Tibial artery (tissue), 4 donors: ENCODE measurements around the gene TMTC2.

Experiments
- DNase-seq, 2 donors: peaks; one replicate each; pipeline ENCODE4 v3.0.0-alpha.2; 2019
- H3K27ac ChIP-seq, 2 donors: fragments of 200-600 bp; sonication (generic) in 1 of 2; 1 replicate in 1 of 2; 2 replicates in 1 of 2; pipeline ENCODE4 v1.5.1; 2018 to 2019; ENCODE audit warnings: mild to moderate bottlenecking in 1 of 2
- H3K27me3 ChIP-seq, 2 donors: fragments of 200-600 bp; sonication (generic) in 1 of 2; one replicate each; pipeline versions ENCODE4 v1.5.1 to v1.6.0; 2016 to 2019
- H3K36me3 ChIP-seq, 3 donors: fragments of 200-600 bp; sonication (generic) in 2 of 3; one replicate each; pipeline ENCODE4 v1.5.1; 2016 to 2019; ENCODE audit warnings: mild to moderate bottlenecking in 2 of 3
- H3K4me1 ChIP-seq, 4 donors: fragments of 200-600 bp; sonication (generic) in 2 of 4; 1 replicate in 3 of 4; 2 replicates in 1 of 4; pipeline ENCODE4 v1.5.1; 2016 to 2019
- H3K4me3 ChIP-seq, 2 donors: fragments of 200-600 bp; sonication (generic) in 1 of 2; 1 replicate in 1 of 2; 2 replicates in 1 of 2; pipeline ENCODE4 v1.5.1; 2018 to 2019; ENCODE audit warnings: mild to moderate bottlenecking in 2 of 2
- H3K9me3 ChIP-seq, 3 donors: fragments of 200-600 bp; sonication (generic) in 1 of 3; one replicate each; pipeline ENCODE4 v1.5.1; 2016 to 2019
- intact Hi-C: fragments of 100-400 bp; cut with DNase I; formaldehyde crosslinking; loops from one replicate; pipeline ENCODE4 v1.15.0; 2023; ENCODE audit warnings: low total_unique reads
- TF ChIP-seq, protein P1 (sequence below), 2 experiments: fragments of 200-600 bp in 1 of 2; fragments of 450-650 bp in 1 of 2; IDR thresholded peaks; one replicate each; pipeline ENCODE4 v1.5.1; 2017 to 2019; ENCODE audit warnings: antibody characterized with exemption in 2 of 2, mild to moderate bottlenecking in 1 of 2, moderate library complexity in 1 of 2

TMTC2 gene

DNA sequence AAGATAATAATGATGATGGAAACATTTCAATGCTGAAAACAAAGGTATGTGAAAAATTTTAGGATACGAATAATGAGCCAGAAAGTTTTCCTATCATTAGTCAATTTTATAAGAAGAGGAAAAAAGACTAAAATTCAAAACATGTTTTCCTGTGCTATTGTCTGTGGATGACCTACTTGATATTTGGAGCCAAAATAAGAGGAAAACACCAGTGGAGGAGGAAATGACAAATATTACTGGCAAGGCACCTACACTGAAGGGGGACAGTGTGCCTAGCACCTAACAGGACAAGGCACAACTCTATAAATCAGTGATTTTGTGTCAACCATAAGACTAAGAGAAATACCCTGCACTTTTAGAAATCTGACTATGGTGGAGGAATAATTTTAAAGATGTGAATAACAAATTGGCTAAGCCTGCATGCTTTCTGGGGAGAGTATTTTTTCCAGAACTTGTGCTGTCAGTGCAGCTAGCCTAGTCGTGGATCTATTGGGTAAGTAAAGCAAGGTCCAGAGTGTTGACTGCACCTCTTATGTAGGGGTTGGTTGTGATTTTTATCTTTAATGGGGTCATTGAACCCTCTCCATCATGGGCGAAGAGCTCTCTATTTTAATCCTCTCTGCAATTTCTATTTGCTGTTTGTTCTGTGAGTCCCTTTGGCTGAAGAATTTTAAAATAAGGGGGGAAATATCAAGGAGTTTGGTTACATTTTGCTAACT lies 398.0 kb downstream of the TMTC2 start:
- TF ChIP-seq, protein P1, sequence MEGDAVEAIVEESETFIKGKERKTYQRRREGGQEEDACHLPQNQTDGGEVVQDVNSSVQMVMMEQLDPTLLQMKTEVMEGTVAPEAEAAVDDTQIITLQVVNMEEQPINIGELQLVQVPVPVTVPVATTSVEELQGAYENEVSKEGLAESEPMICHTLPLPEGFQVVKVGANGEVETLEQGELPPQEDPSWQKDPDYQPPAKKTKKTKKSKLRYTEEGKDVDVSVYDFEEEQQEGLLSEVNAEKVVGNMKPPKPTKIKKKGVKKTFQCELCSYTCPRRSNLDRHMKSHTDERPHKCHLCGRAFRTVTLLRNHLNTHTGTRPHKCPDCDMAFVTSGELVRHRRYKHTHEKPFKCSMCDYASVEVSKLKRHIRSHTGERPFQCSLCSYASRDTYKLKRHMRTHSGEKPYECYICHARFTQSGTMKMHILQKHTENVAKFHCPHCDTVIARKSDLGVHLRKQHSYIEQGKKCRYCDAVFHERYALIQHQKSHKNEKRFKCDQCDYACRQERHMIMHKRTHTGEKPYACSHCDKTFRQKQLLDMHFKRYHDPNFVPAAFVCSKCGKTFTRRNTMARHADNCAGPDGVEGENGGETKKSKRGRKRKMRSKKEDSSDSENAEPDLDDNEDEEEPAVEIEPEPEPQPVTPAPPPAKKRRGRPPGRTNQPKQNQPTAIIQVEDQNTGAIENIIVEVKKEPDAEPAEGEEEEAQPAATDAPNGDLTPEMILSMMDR (IDR thresholded peaks at IDR 0.05), result no peak
- no peaks in the 10 kb centered on the region for H3K36me3 ChIP-seq
- no peaks in the 10 kb centered on the region for H3K27me3 ChIP-seq
- no peak overlapping the region for H3K27ac ChIP-seq
- no peaks in the 10 kb centered on the region for H3K9me3 ChIP-seq
- no peaks in the 10 kb centered on the region for H3K4me1 ChIP-seq
- H3K4me3 ChIP-seq, result no peak overlapping the region
- intact Hi-C loops, result no loop called here
- no peak for DNase-seq

DNA sequence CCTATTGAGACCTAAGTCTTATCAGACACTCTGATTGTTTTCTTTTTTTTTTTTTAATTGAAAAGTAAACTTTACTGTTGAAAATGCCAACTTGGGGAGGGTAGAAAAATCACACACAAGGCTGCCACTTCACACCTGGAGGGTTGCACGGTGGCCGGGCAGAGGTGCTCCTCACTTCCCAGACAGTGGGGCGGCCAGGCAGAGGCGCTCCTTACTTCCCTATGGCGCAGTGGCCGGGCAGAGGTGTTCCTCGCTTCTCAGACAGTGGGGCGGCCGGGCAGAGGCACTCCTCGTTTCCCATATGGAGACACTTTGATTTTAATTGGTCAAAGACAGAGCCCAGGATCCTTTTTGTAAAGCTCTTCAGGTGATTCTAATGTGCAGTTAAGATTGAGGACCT lies 399.3 kb downstream of the TMTC2 start:
- DNase-seq, result no peak
- no peaks in the 10 kb centered on the region for H3K9me3 ChIP-seq
- no peak overlapping the region for H3K4me3 ChIP-seq
- no peaks in the 10 kb centered on the region for H3K36me3 ChIP-seq
- no peak overlapping the region for H3K27ac ChIP-seq
- H3K27me3 ChIP-seq, result no peaks in the 10 kb centered on the region
- TF ChIP-seq, protein P1 (IDR thresholded peaks at IDR 0.05), result no peak
- H3K4me1 ChIP-seq, result no peaks in the 10 kb centered on the region
- intact Hi-C loops, result no loop called here

DNA sequence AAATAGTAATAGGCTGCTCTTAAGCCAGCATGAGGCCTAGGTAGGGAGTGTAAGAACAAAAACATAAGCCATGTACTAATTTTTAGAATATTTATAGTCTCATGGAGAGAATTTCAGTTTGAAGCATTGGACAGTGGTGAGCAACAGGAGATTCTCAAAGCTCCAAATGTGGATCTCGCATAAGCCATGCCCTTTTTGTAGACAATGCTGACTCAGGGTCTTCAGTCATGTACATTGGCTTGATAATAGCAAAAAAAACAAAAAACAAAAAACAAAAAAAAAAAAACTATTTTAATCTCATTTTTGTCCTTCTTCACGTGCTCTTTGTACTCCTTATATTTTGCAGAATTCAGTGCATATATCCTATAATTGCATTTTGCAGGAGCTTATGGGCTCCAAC lies 402.9 kb downstream of the TMTC2 start:
- H3K27ac ChIP-seq, result no peak overlapping the region
- TF ChIP-seq, protein P1 (IDR thresholded peaks at IDR 0.05), result no peak
- H3K9me3 ChIP-seq, result no peaks in the 10 kb centered on the region
- no peak overlapping the region for H3K4me3 ChIP-seq
- H3K4me1 ChIP-seq, result no peaks in the 10 kb centered on the region
- intact Hi-C loops, result no loop called here
- H3K36me3 ChIP-seq, result no peaks in the 10 kb centered on the region
- no peak for DNase-seq
- no peaks in the 10 kb centered on the region for H3K27me3 ChIP-seq

DNA sequence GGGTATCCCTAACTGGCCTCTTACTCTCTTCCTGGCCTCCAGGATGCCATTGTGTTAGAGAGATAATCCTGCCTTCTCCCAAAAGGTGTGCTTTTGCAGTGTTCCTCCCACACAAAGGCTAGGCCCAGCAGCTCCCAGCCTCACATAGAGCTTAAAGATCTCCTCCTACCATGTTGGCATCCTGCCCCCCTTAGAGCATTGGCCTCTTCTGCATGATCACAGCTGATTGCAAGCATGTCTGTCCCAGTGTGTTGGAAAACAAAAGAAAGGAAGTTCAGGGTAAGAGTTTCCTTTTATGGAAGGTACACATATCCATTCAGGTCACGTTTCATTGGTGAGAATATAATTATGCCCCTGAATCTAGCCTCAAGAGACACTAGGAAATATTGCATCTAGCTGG lies 405.4 kb downstream of the TMTC2 start:
- no peaks in the 10 kb centered on the region for H3K36me3 ChIP-seq
- DNase-seq, result no peak
- H3K9me3 ChIP-seq, result no peaks in the 10 kb centered on the region
- no peaks in the 10 kb centered on the region for H3K4me1 ChIP-seq
- H3K27ac ChIP-seq, result no peak overlapping the region
- TF ChIP-seq, protein P1 (IDR thresholded peaks at IDR 0.05), result no peak
- no peaks in the 10 kb centered on the region for H3K27me3 ChIP-seq
- H3K4me3 ChIP-seq, result no peak overlapping the region
- intact Hi-C loops, result no loop called here

DNA sequence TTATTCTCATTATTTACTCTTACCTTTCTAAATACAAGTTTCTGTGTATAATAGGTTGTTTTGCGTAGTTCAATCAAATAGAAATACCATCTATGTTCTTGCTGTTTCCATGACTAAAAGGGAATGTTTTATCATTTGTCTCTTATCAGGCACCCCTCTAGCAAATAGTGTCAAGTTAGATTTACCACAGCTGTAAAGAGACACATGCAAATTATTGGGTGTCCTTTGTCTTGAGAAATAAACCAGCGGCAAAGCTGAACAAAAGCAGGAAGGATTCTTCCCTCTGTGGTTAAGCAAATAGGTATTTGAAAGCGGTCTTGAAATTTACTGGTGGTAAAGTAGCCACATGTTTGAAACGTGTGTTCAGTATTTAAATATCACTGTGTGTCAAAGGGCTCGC lies 405.9 kb downstream of the TMTC2 start:
- Histone ChIP-seq H3K27me3 (no peaks in the 10 kb centered on the region), H3K4me3 (no peak overlapping the region), H3K36me3 (no peaks in the 10 kb centered on the region), H3K9me3 (no peaks in the 10 kb centered on the region), H3K4me1 (no peaks in the 10 kb centered on the region), H3K27ac (no peak overlapping the region)
- intact Hi-C loops, result no loop called here
- DNase-seq, result no peak
- TF ChIP-seq, protein P1 (IDR thresholded peaks at IDR 0.05), result no peak

DNA sequence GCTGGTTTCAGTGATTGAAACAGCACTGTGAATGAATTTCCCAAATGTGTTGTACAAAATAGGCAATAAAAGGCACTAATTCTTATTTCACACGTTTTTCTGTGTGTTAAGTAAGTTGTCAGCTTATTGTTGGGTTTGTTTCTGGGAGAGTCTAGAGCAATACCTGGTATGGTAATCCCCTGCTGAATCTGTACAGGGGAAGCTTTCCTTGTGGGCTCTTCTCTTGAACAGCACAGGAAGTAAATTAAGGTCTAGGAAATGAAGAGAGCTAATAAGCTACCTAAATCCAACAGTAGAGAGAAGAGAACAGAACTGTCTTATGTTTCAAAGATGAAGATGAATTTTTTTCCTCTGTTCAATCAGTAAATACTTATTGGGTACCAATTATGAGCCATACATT lies 406.7 kb downstream of the TMTC2 start:
- intact Hi-C loops, result no loop called here
- Histone ChIP-seq H3K27me3 (no peaks in the 10 kb centered on the region), H3K36me3 (no peaks in the 10 kb centered on the region), H3K9me3 (no peaks in the 10 kb centered on the region), H3K27ac (no peak overlapping the region), H3K4me1 (no peaks in the 10 kb centered on the region), H3K4me3 (no peak overlapping the region)
- no peak for DNase-seq
- TF ChIP-seq, protein P1 (IDR thresholded peaks at IDR 0.05), result no peak
